ENCODE data around the gene DLG2.

DNA sequence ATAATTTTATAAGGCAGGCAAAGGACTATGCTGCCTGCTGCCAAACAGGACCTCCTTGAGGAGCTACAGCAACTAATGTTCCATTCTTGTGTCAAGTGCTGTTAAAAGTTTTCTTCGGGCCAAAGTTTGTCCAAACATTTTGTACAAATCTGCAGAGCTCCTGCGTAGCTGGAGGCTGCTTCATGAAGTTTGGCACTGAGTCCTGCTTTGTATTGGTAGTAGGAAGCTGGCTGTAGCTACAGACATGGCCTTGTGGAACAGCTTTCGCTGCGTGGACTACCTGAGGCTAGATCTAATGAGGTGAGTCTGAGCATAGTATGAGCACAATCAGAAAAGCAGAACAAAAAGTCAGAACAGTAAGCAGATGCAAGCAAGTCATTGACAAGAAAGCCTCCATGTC is 528.1 kb downstream of the DLG2 start:
- TF ChIP-seq POLR2A (IDR thresholded peaks at IDR 0.05; ENCODE audit: low read depth): no peak
- TF ChIP-seq, protein P1, sequence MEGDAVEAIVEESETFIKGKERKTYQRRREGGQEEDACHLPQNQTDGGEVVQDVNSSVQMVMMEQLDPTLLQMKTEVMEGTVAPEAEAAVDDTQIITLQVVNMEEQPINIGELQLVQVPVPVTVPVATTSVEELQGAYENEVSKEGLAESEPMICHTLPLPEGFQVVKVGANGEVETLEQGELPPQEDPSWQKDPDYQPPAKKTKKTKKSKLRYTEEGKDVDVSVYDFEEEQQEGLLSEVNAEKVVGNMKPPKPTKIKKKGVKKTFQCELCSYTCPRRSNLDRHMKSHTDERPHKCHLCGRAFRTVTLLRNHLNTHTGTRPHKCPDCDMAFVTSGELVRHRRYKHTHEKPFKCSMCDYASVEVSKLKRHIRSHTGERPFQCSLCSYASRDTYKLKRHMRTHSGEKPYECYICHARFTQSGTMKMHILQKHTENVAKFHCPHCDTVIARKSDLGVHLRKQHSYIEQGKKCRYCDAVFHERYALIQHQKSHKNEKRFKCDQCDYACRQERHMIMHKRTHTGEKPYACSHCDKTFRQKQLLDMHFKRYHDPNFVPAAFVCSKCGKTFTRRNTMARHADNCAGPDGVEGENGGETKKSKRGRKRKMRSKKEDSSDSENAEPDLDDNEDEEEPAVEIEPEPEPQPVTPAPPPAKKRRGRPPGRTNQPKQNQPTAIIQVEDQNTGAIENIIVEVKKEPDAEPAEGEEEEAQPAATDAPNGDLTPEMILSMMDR (IDR thresholded peaks at IDR 0.05): no peak
